Fibroblast of the aortic adventitia (primary cell): ENCODE data around the gene SPEF1. TPM values are rescaled to one million over a fixed set of nuclear protein-coding genes. Genes with fewer than 3 reads are reported as not detected.

Experiments used
- DNase-seq: peaks from one replicate; pipeline ENCODE4 v3.0.0-alpha.2; 2010; ENCODE audit warnings: low read depth
- H3K4me3 ChIP-seq: 2 replicates; pipeline ENCODE4 v1.5.1; 2011; ENCODE audit warnings: low read depth, mild to moderate bottlenecking, control low read depth, low read length, moderate library complexity
- CTCF ChIP-seq: IDR thresholded peaks from 2 replicates; pipeline ENCODE4 v1.5.1; 2011; ENCODE audit warnings: mild to moderate bottlenecking, low read length, control low read depth, inconsistent platforms; ENCODE audit not compliant: insufficient read depth
- total RNA-seq: library from RNA; depleted of rRNA; stranded (reverse); fragments of >200 nt; gene quantifications from 2 replicates; pipeline ENCODE4 v1.2.3, GENCODE V29; 2012; ENCODE audit warnings: low replicate concordance

Gene SPEF1
- total RNA-seq, 1 donor = 0.09 TPM

- no peak for DNase-seq
- no peak for TF ChIP-seq CTCF
- no peak overlapping the region for H3K4me3 ChIP-seq
Measured at GRCh38 chr20:3739926-3740451, 41.3 kb downstream of the SPEF1 start.

DNA sequence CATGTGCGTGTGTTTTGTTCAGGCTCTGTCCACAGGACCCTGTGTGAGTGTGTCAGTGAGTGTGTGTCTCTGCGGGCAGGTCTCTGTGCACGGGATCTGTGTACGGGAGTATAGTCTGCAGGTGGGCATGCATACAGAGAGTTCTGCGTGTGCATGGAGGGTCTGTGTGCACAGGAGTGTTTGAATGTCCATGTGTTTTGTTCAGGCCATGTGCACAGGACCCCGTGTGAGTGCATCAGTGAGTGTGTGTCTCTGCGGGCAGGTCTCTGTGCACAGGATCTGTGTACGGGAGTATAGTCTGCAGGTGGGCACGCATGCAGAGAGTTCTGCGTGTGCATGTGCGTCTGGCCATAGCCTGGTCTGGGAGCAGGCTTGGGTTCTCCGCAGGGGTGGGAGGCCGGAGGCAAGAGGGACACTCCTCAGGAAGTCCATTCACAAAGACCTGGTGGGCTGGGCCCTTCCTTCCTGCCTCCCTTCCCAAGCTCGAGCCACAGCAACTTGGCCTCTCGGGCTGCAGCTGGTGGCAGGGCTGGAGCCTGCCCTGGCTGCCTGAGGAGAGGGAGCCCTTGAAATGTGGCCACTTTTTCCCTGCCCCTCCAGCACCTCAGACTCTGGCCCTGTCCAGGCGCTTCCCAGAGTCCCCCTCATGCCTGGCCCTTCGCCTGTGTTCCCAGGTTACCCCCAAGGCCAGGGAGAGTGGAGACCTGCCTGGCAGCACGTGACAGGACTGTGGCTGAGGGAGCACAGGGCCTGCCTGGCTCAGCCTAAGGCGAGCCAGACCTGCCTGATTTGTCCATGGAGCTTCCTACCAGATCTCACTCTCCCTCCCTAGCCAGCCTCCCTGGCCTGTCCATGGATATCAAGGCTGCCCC lies 42.0 kb downstream of the SPEF1 start:
- DNase-seq = no peak
- no peak for TF ChIP-seq CTCF
- H3K4me3 ChIP-seq = no peak overlapping the region

DNA sequence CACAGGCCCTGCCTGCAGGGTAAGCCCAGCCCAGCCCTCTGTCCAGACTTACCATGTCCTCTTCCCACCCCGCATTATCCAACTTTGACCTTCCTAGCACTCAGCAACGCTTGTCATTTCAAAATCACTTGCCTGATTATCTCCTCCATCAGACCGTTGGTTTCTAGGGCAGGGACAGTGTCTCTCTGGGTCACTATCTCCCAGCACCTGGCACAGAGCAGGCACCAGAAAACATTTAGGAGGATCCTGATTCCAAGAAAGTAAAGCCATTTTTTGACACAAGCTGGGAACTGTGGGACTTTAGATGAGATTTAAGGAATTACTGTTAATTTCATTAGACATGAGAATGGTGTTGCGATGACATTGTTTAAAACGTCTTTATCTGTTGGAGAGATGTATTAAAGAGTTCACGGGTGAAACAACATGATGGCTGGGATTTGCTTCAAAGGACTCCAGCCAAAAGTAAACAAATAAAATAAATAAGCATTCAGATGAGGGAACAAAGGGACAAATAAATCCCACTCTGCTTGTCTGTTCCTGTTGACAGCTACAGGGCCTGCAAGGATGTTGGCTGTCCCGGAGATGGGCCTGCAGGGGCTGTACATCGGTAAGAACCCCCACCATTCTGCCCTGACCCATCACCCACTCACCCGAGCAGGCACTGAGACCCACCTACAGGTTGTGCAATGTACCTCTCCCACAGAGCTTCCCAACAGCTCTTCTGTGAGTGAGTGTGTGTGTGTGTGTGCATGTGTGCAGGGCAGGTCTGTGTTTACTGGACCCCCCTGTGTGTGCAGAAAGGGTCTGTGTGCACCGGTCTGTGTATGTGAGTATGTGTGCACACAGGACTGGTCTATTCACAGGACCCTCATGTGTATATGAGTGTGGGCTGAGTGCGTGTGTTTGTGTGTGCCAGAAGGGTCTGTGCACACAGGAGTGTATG lies 42.9 kb downstream of the SPEF1 start:
- TF ChIP-seq CTCF = no peak
- no peak overlapping the region for H3K4me3 ChIP-seq
- DNase-seq = no peak

GRCh38 chr20:3735768-3736167 lies 45.5 kb downstream of the SPEF1 start:
- no peak for TF ChIP-seq CTCF
- no peak overlapping the region for H3K4me3 ChIP-seq
- no peak for DNase-seq

DNA sequence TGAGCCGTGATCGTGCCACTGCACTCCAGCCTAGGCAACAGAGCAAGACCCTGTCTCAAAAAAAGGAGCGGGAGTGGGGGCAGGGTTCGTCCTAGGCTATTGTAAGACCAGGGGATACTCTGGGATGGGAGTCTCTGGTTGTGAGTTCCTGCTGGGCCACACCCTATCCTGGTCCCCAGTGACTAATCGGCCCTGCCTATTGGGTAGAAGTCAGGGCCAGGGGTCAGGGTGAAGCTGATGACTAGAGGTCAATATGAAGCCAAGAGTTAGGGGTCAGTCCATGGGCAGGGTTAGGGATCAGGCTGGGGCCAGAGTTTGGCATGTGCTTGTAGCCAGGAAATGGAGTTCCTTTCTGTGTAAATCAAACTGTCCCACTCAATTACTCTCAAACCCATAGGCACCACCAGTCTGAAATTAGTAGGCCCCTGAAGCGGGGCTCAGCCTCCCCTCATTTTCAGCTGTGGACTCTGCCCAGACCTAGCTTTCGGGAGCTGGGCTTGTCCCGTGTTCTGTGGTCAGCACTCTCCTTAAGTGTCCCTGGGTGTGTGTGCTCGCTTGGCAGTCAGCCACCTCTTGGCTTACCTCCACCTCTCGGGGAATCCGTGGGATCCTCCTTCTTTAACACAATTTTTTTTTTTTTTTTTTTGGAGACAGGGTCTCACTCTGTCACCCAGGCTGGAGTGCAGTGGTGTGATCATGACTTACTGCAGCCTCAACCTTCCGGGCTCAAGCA lies 47.0 kb downstream of the SPEF1 start:
- H3K4me3 ChIP-seq = no peak overlapping the region
- no peak for DNase-seq
- no peak for TF ChIP-seq CTCF
